Smooth muscle cell (in vitro differentiated cells): ENCODE results near the gene P2RX3. TPM values are rescaled to one million over a fixed set of nuclear protein-coding genes. Genes with fewer than 3 reads are reported as not detected.

ENCODE experiments used
- DNase-seq: peaks from one replicate; lab custom pipeline; 2025; ENCODE audit not compliant: unreplicated experiment; lab: John Stamatoyannopoulos, UW
- H2AFZ ChIP-seq: fragments of 200-600 bp; sonication (generic); 2 replicates; pipeline ENCODE4 v1.6.0; 2016; ENCODE audit warnings: antibody characterized with exemption, low read depth, mild to moderate bottlenecking
- H3F3A ChIP-seq: fragments of 200-600 bp; sonication (generic); 2 replicates; pipeline ENCODE4 v1.6.0; 2017; ENCODE audit warnings: antibody characterized with exemption, low read depth
- H3K27ac ChIP-seq: fragments of 200-600 bp; sonication (generic); 2 replicates; pipeline ENCODE4 v1.5.1; 2016; ENCODE audit warnings: low read depth, mild to moderate bottlenecking
- H3K27me3 ChIP-seq: fragments of 200-600 bp; sonication (generic); 2 replicates; pipeline ENCODE4 v1.6.1; 2016; ENCODE audit warnings: low read depth, mild to moderate bottlenecking
- H3K36me3 ChIP-seq: fragments of 200-600 bp; sonication (generic); 2 replicates; pipeline ENCODE4 v1.5.1; 2016; ENCODE audit warnings: low read depth
- H3K4me1 ChIP-seq: fragments of 200-600 bp; sonication (generic); 2 replicates; pipeline ENCODE4 v1.5.1; 2016; ENCODE audit warnings: low read depth
- H3K4me2 ChIP-seq: fragments of 200-600 bp; sonication (generic); 2 replicates; pipeline ENCODE4 v1.6.0; 2016; ENCODE audit warnings: mild to moderate bottlenecking
- H3K4me3 ChIP-seq: fragments of 200-600 bp; sonication (generic); 2 replicates; pipeline ENCODE4 v1.5.1; 2016; ENCODE audit warnings: mild to moderate bottlenecking
- H3K79me2 ChIP-seq: fragments of 200-600 bp; sonication (generic); 2 replicates; pipeline ENCODE4 v1.6.0; 2016; ENCODE audit warnings: low read depth, mild to moderate bottlenecking
- H3K9ac ChIP-seq: fragments of 200-600 bp; sonication (generic); 2 replicates; pipeline ENCODE4 v1.6.0; 2016; ENCODE audit warnings: low read depth
- H3K9me3 ChIP-seq: fragments of 200-600 bp; sonication (generic); replicated peaks from 2 replicates; pipeline ENCODE4 v1.5.1; 2016; ENCODE audit warnings: low read depth
- H4K20me1 ChIP-seq: fragments of 200-600 bp; sonication (generic); 2 replicates; pipeline ENCODE4 v1.6.0; 2016; ENCODE audit warnings: low read depth
- CTCF ChIP-seq: fragments of 200-600 bp; sonication (generic); IDR thresholded peaks from 2 replicates; pipeline ENCODE4 v1.5.1; 2017; ENCODE audit warnings: borderline replicate concordance, mild to moderate bottlenecking, antibody characterized with exemption; ENCODE audit not compliant: insufficient read depth, poor library complexity, severe bottlenecking
- WGBS: methylation state at CpG from one replicate; pipeline ENCODE4 v1.1.7; 2016; ENCODE audit warnings: low lambda C conversion rate; 5-methylcytosine and 5-hydroxymethylcytosine counted together
- polyA plus RNA-seq: library from polyadenylated mRNA; unstranded; fragments of >200 nt; fragmentation: Nextera tagmentation; extraction: Ambion mirVana; gene quantifications from 2 replicates; pipeline ENCODE4 v1.2.1, GENCODE V29; 2016
- total RNA-seq: library from RNA; depleted of rRNA; stranded (reverse); fragments of >200 nt; gene quantifications from 2 replicates; pipeline ENCODE4 v1.2.3, GENCODE V29; 2014

P2RX3 gene
- total and polyA plus RNA-seq, 2 experiments from 2014 or later: 0.19 TPM; not detected in 1

GRCh38 chr11:57325735-57326048 lies 12.5 kb upstream of the P2RX3 start:
- TF ChIP-seq CTCF: no peak
- H3K79me2 ChIP-seq: peaks cover 31% of the 10 kb centered on the region
- H4K20me1 ChIP-seq: peaks cover 20% of the 10 kb centered on the region
- H3K27ac ChIP-seq: peak overlapping the region; percentile 91
- no peaks in the 10 kb centered on the region for H3K36me3 ChIP-seq
- 20% methylated on average over 6 of the region's 6 CpGs for WGBS
- H3K27me3 ChIP-seq: no peaks in the 10 kb centered on the region
- H3K9ac ChIP-seq: peak overlapping the region; percentile 89
- DNase-seq: no peak
- peak overlapping the region; percentile 95 for H3K4me3 ChIP-seq
- peak overlapping the region; percentile 65 for H2AFZ ChIP-seq
- H3F3A ChIP-seq: peaks cover 27% of the 10 kb centered on the region
- H3K4me2 ChIP-seq: peak overlapping the region; percentile 100
- peaks cover 39% of the 10 kb centered on the region for H3K4me1 ChIP-seq
- H3K9me3 ChIP-seq: no peaks in the 10 kb centered on the region

- Histone ChIP-seq H3F3A (peaks cover 27% of the 10 kb centered on the region), H3K4me2 (no peak overlapping the region), H3K79me2 (peaks cover 24% of the 10 kb centered on the region), H3K9ac (no peak overlapping the region), H3K4me1 (peaks cover 23% of the 10 kb centered on the region), H3K27ac (no peak overlapping the region), H3K9me3 (no peaks in the 10 kb centered on the region), H3K36me3 (peaks cover 3% of the 10 kb centered on the region), H3K4me3 (no peak overlapping the region), H3K27me3 (no peaks in the 10 kb centered on the region), H2AFZ (no peak overlapping the region), H4K20me1 (peaks cover 6% of the 10 kb centered on the region)
- 96% methylated on average over 5 of the region's 5 CpGs for WGBS
- DNase-seq: no peak
- no peak for TF ChIP-seq CTCF
These were observed 10.4 kb upstream of the P2RX3 start for GRCh38 chr11:57327721-57328120.

- Histone ChIP-seq H3K79me2 (peaks cover 31% of the 10 kb centered on the region), H3K36me3 (peaks cover 3% of the 10 kb centered on the region), H3K9me3 (no peaks in the 10 kb centered on the region), H3K4me1 (peaks cover 21% of the 10 kb centered on the region), H3F3A (peaks cover 22% of the 10 kb centered on the region), H4K20me1 (no peaks in the 10 kb centered on the region), H2AFZ (no peak overlapping the region), H3K9ac (no peak overlapping the region), H3K27me3 (no peaks in the 10 kb centered on the region), H3K4me3 (no peak overlapping the region), H3K27ac (no peak overlapping the region), H3K4me2 (no peak overlapping the region)
- 94% methylated on average over 9 of the region's 9 CpGs for WGBS
- TF ChIP-seq CTCF: no peak
- no peak for DNase-seq
These were observed 8.1 kb upstream of the P2RX3 start for GRCh38 chr11:57330029-57330428.

- no peaks in the 10 kb centered on the region for H3K9me3 ChIP-seq
These were observed 6.4 kb upstream of the P2RX3 start for GRCh38 chr11:57331720-57332119.

More at GRCh38 chr11:57331720-57332119, 6.4 kb upstream of the P2RX3 start:
- no peaks in the 10 kb centered on the region for H3K27me3 ChIP-seq
- peaks cover 3% of the 10 kb centered on the region for H3K36me3 ChIP-seq
- DNase-seq: no peak
- H3K4me2 ChIP-seq: no peak overlapping the region
- H4K20me1 ChIP-seq: no peaks in the 10 kb centered on the region
- TF ChIP-seq CTCF: no peak
- no peak overlapping the region for H3K27ac ChIP-seq
- H2AFZ ChIP-seq: no peak overlapping the region
- peaks cover 47% of the 10 kb centered on the region for H3K79me2 ChIP-seq
- H3F3A ChIP-seq: peaks cover 5% of the 10 kb centered on the region
- WGBS: 98% methylated on average over 14 of the region's 14 CpGs
- H3K4me3 ChIP-seq: no peak overlapping the region
- H3K9ac ChIP-seq: no peak overlapping the region
- H3K4me1 ChIP-seq: peaks cover 13% of the 10 kb centered on the region
